ENCODE data around the gene ESR1.

The ESR1 gene

DNA sequence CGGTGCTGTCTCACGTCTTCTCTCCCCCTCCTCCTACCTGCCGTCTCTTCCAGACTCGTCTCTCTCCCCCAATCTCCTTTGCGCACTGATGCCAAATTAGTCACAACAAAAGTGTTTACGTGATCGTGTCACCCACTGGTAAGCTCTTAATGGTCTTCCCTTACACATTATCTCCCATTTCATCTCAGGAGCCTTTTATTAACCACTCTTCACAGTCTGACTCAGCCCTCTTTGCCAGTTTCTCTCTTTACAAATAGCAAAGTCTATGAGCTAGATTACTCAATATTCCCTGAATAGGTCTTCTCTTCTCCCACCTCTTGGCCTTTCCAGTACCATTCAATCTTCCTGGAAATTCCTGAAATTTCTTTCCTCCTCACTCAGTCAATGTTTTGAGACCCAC is 247.0 kb downstream of the ESR1 start:
- Histone ChIP-seq H3K4me1 (ENCODE audit: insufficient read depth, insufficient read length) (no peaks in the 10 kb centered on the region), H3K27me3 (ENCODE audit: insufficient read depth, insufficient read length) (no peaks in the 10 kb centered on the region), H3K4me3 (ENCODE audit: insufficient read length, low read depth) (no peak overlapping the region), H3K36me3 (ENCODE audit: insufficient read depth, insufficient read length, low read length) (no peaks in the 10 kb centered on the region), H3K9me3 (ENCODE audit: insufficient read depth, low read length) (no peaks in the 10 kb centered on the region; the same call in 1 of the 2 replicates), H3K9ac (ENCODE audit: insufficient read length, low read depth) (no peak overlapping the region)
- TF ChIP-seq SUZ12 (IDR thresholded peaks at IDR 0.05; ENCODE audit: extremely low read depth, insufficient read depth, insufficient read length) (no peak), YY1 (IDR thresholded peaks at IDR 0.05; ENCODE audit: insufficient read depth, insufficient read length) (no peak), ZNF274 (IDR thresholded peaks at IDR 0.05; ENCODE audit: low read depth, low read length) (no peak)
- DNase-seq (ENCODE audit: low read depth, low spot score) = no peak

DNA sequence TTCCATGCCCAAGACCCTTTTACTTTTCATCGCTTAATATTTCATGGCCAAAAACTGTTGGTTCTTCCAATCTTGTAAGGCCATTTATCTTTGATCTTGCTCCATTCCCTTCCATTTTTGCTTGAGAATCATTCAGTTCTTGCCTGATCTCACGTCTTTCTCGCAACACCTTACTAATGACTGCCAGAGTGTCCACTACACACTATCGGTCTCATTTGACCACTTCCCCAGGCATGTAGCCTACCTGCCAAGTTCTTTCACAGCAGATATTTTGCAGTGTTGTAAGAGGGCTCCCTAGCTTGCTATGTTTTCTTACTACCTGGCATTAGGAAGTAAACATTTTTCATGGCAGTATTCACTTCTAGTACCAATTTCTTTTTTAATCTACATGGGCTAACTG is 248.0 kb downstream of the ESR1 start:
- no peak overlapping the region for H3K4me3 ChIP-seq (ENCODE audit: insufficient read length, low read depth)
- H3K9ac ChIP-seq (ENCODE audit: insufficient read length, low read depth) = no peak overlapping the region
- no peaks in the 10 kb centered on the region; the same call in 1 of the 2 replicates for H3K9me3 ChIP-seq (ENCODE audit: insufficient read depth, low read length)
- H3K36me3 ChIP-seq (ENCODE audit: insufficient read depth, insufficient read length, low read length) = no peaks in the 10 kb centered on the region
- DNase-seq (ENCODE audit: low read depth, low spot score) = no peak
- H3K27me3 ChIP-seq (ENCODE audit: insufficient read depth, insufficient read length) = no peaks in the 10 kb centered on the region
- no peaks in the 10 kb centered on the region for H3K4me1 ChIP-seq (ENCODE audit: insufficient read depth, insufficient read length)
- TF ChIP-seq SUZ12 (IDR thresholded peaks at IDR 0.05; ENCODE audit: extremely low read depth, insufficient read depth, insufficient read length) = no peak
- no peak for TF ChIP-seq YY1 (IDR thresholded peaks at IDR 0.05; ENCODE audit: insufficient read depth, insufficient read length)
- TF ChIP-seq ZNF274 (IDR thresholded peaks at IDR 0.05; ENCODE audit: low read depth, low read length) = no peak

DNA sequence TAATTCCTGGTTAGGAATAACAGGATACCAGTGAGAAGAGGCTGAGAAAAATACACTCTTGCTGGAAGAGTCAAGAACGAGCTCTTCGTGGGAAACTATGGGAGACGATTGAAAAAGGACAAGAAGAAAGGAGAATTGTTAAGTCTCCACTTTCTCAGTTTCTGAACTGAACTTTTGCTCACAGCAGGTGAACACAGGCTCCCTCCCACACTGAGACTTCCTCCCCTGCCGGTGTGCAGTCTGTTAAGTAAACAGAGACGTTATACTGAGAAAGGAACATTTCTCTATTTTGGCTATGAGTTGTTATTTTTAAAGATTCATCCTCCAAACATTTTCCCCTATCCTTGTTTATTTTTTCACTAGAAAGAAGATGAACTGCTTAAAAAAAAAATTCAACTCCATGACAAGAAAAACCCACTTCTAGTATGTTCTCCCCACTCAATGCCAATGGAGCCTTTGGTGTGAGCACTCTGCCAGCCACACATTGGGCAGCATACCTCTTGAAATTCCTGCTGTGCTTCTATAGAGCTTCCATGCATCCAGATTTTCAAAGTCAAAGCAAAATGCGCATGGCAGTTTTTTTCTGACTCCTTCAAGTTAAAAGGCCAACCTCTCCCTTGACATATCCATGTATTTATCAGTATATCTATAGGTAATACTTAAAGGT is 250.5 kb downstream of the ESR1 start:
- H3K4me3 ChIP-seq (ENCODE audit: insufficient read length, low read depth) = no peak overlapping the region
- no peaks in the 10 kb centered on the region; the same call in 1 of the 2 replicates for H3K9me3 ChIP-seq (ENCODE audit: insufficient read depth, low read length)
- no peak overlapping the region for H3K9ac ChIP-seq (ENCODE audit: insufficient read length, low read depth)
- no peak for TF ChIP-seq ZNF274 (IDR thresholded peaks at IDR 0.05; ENCODE audit: low read depth, low read length)
- no peak for TF ChIP-seq SUZ12 (IDR thresholded peaks at IDR 0.05; ENCODE audit: extremely low read depth, insufficient read depth, insufficient read length)
- TF ChIP-seq YY1 (IDR thresholded peaks at IDR 0.05; ENCODE audit: insufficient read depth, insufficient read length) = no peak
- H3K27me3 ChIP-seq (ENCODE audit: insufficient read depth, insufficient read length) = no peaks in the 10 kb centered on the region
- no peak for DNase-seq (ENCODE audit: low read depth, low spot score)
- H3K4me1 ChIP-seq (ENCODE audit: insufficient read depth, insufficient read length) = no peaks in the 10 kb centered on the region
- no peaks in the 10 kb centered on the region for H3K36me3 ChIP-seq (ENCODE audit: insufficient read depth, insufficient read length, low read length)

DNA sequence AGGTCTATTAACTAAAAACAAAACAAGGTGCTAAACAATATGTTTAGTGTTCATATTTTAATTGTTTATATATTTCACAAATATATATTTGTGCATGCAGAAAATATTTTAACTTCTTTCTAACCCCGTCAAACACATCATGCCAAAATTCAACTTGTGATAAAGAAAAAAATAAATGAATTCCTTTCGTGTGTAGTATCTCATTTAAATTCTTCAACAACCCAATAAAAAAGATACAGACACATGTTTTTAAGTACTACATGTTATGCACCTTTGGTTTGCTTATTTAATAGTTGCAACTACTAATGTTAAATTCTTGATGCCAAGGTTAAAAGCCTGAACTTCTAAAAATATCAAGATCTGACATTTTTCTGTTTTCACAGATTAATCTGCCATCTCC is 252.4 kb downstream of the ESR1 start:
- no peak overlapping the region for H3K4me3 ChIP-seq (ENCODE audit: insufficient read length, low read depth)
- H3K36me3 ChIP-seq (ENCODE audit: insufficient read depth, insufficient read length, low read length) = no peaks in the 10 kb centered on the region
- no peaks in the 10 kb centered on the region for H3K27me3 ChIP-seq (ENCODE audit: insufficient read depth, insufficient read length)
- no peaks in the 10 kb centered on the region for H3K9me3 ChIP-seq (ENCODE audit: insufficient read depth, low read length)
- TF ChIP-seq SUZ12 (IDR thresholded peaks at IDR 0.05; ENCODE audit: extremely low read depth, insufficient read depth, insufficient read length) (no peak), ZNF274 (IDR thresholded peaks at IDR 0.05; ENCODE audit: low read depth, low read length) (no peak), YY1 (IDR thresholded peaks at IDR 0.05; ENCODE audit: insufficient read depth, insufficient read length) (no peak)
- DNase-seq (ENCODE audit: low read depth, low spot score) = no peak
- no peak overlapping the region for H3K9ac ChIP-seq (ENCODE audit: insufficient read length, low read depth)
- H3K4me1 ChIP-seq (ENCODE audit: insufficient read depth, insufficient read length) = no peaks in the 10 kb centered on the region

DNA sequence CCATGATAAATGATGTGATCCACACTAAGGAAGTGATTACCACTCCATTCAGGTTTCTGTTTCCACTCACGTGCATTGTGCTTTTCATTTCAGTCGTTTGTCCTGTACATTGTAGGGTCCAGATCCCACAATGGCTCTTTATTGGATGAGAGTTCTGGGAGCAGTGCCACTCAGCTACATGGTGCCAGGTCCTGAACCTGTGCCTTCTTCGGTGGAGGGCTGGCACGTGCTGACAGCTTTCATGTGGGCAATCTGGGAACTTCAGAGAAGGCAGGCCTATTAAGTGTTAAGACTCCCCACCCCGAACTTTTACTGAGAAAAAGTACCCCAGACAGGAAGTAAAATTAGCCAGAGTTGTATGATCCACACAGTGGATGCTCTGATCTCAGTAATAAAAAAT is 255.0 kb downstream of the ESR1 start:
- TF ChIP-seq ZNF274 (IDR thresholded peaks at IDR 0.05; ENCODE audit: low read depth, low read length) (no peak), SUZ12 (IDR thresholded peaks at IDR 0.05; ENCODE audit: extremely low read depth, insufficient read depth, insufficient read length) (no peak), YY1 (IDR thresholded peaks at IDR 0.05; ENCODE audit: insufficient read depth, insufficient read length) (no peak)
- no peaks in the 10 kb centered on the region for H3K36me3 ChIP-seq (ENCODE audit: insufficient read depth, insufficient read length, low read length)
- H3K4me3 ChIP-seq (ENCODE audit: insufficient read length, low read depth) = no peak overlapping the region
- no peak for DNase-seq (ENCODE audit: low read depth, low spot score)
- no peaks in the 10 kb centered on the region for H3K27me3 ChIP-seq (ENCODE audit: insufficient read depth, insufficient read length)
- H3K4me1 ChIP-seq (ENCODE audit: insufficient read depth, insufficient read length) = no peaks in the 10 kb centered on the region
- no peaks in the 10 kb centered on the region for H3K9me3 ChIP-seq (ENCODE audit: insufficient read depth, low read length)
- H3K9ac ChIP-seq (ENCODE audit: insufficient read length, low read depth) = no peak overlapping the region

- DNase-seq (ENCODE audit: low read depth, low spot score) = no peak
- H3K4me3 ChIP-seq (ENCODE audit: insufficient read length, low read depth) = no peak overlapping the region
- H3K9me3 ChIP-seq (ENCODE audit: insufficient read depth, low read length) = no peaks in the 10 kb centered on the region
- H3K4me1 ChIP-seq (ENCODE audit: insufficient read depth, insufficient read length) = no peaks in the 10 kb centered on the region
- no peaks in the 10 kb centered on the region for H3K27me3 ChIP-seq (ENCODE audit: insufficient read depth, insufficient read length)
- no peaks in the 10 kb centered on the region for H3K36me3 ChIP-seq (ENCODE audit: insufficient read depth, insufficient read length, low read length)
- TF ChIP-seq YY1 (IDR thresholded peaks at IDR 0.05; ENCODE audit: insufficient read depth, insufficient read length) (no peak), ZNF274 (IDR thresholded peaks at IDR 0.05; ENCODE audit: low read depth, low read length) (no peak), SUZ12 (IDR thresholded peaks at IDR 0.05; ENCODE audit: extremely low read depth, insufficient read depth, insufficient read length) (no peak)
- no peak overlapping the region for H3K9ac ChIP-seq (ENCODE audit: insufficient read length, low read depth)
These were observed 255.9 kb downstream of the ESR1 start for GRCh38 chr6:152063170-152063921.

- no peaks in the 10 kb centered on the region for H3K9me3 ChIP-seq (ENCODE audit: insufficient read depth, low read length)
- H3K4me3 ChIP-seq (ENCODE audit: insufficient read length, low read depth) = no peak overlapping the region
- TF ChIP-seq ZNF274 (IDR thresholded peaks at IDR 0.05; ENCODE audit: low read depth, low read length) (no peak), SUZ12 (IDR thresholded peaks at IDR 0.05; ENCODE audit: extremely low read depth, insufficient read depth, insufficient read length) (no peak), YY1 (IDR thresholded peaks at IDR 0.05; ENCODE audit: insufficient read depth, insufficient read length) (no peak)
- no peak for DNase-seq (ENCODE audit: low read depth, low spot score)
- no peaks in the 10 kb centered on the region for H3K27me3 ChIP-seq (ENCODE audit: insufficient read depth, insufficient read length)
- H3K4me1 ChIP-seq (ENCODE audit: insufficient read depth, insufficient read length) = no peaks in the 10 kb centered on the region
- no peaks in the 10 kb centered on the region for H3K36me3 ChIP-seq (ENCODE audit: insufficient read depth, insufficient read length, low read length)
- no peak overlapping the region for H3K9ac ChIP-seq (ENCODE audit: insufficient read length, low read depth)
These were observed 261.3 kb downstream of the ESR1 start for GRCh38 chr6:152068622-152069261.
